Thyroid gland (tissue), 4 donors: ENCODE measurements around the gene P2RX6.

Experiments used
- POLR2A ChIP-seq, 2 donors: fragments of 450-650 bp; IDR thresholded peaks; one replicate each; pipeline ENCODE4 v1.6.1; 2017; ENCODE audit warnings: antibody characterized with exemption in 2 of 2, mild to moderate bottlenecking in 2 of 2, moderate library complexity in 1 of 2
- TF ChIP-seq, protein P1 (sequence below), 6 experiments: fragments of 200-600 bp in 3 of 6; fragments of 450-650 bp in 3 of 6; sonication (generic) in 3 of 6; IDR thresholded peaks; one replicate each; pipeline ENCODE4 v1.5.1; 2016 to 2019; ENCODE audit warnings: antibody characterized with exemption in 6 of 6, mild to moderate bottlenecking in 2 of 6, inconsistent platforms in 1 of 6, moderate library complexity in 1 of 6

DNA sequence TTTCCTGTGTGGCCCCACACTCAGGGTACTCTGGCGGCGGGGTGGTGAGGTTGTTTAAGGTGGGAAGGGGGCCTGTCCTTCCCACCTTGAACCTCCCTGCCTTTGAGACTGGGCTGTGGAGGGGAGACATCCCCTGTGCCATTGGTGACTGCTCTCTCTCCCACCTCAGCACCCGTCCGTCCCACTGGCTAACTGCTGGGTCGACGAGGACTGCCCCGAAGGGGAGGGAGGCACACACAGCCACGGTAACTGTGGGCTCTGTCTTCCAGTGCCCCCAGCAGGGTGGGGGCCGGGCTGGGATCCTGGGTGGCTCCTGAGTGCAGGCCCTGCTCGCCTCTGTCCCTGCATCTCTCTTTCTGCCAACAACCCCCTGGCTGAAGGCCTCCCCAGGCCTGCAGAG is 7.5 kb downstream of the P2RX6 start:
- TF ChIP-seq POLR2A (IDR thresholded peaks at IDR 0.05) = no peak
- TF ChIP-seq, protein P1, sequence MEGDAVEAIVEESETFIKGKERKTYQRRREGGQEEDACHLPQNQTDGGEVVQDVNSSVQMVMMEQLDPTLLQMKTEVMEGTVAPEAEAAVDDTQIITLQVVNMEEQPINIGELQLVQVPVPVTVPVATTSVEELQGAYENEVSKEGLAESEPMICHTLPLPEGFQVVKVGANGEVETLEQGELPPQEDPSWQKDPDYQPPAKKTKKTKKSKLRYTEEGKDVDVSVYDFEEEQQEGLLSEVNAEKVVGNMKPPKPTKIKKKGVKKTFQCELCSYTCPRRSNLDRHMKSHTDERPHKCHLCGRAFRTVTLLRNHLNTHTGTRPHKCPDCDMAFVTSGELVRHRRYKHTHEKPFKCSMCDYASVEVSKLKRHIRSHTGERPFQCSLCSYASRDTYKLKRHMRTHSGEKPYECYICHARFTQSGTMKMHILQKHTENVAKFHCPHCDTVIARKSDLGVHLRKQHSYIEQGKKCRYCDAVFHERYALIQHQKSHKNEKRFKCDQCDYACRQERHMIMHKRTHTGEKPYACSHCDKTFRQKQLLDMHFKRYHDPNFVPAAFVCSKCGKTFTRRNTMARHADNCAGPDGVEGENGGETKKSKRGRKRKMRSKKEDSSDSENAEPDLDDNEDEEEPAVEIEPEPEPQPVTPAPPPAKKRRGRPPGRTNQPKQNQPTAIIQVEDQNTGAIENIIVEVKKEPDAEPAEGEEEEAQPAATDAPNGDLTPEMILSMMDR (IDR thresholded peaks at IDR 0.05) = no peak
